Activated CD4-positive, alpha-beta T cell treated with anti-CD3 and anti-CD28 coated beads for 36 hours (primary cell): Measurements from ENCODE around the gene ANKRD34B. TPM values are rescaled to one million over a fixed set of nuclear protein-coding genes. Genes with fewer than 3 reads are reported as not detected.

ENCODE experiments used
- ATAC-seq: fragments of 200-7000 bp; cut with Tn5 transposase; one replicate; pipeline ENCODE4 v1.10.0; 2021; ENCODE audit warnings: mild to moderate bottlenecking, moderate library complexity
- CTCF ChIA-PET: fragments of 350-600 bp; sonication (Branson Sonifier 250); formaldehyde crosslinking; loops from one replicate; lab custom pipeline; 2021; ENCODE audit warnings: antibody characterized with exemption; lab: Charles Lee
- POLR2A ChIA-PET: fragments of 350-600 bp; sonication (Branson Sonifier 250); formaldehyde crosslinking; loops from one replicate; lab custom pipeline; 2021; ENCODE audit warnings: antibody characterized with exemption, inconsistent platforms; lab: Charles Lee
- DNase-seq: peaks from one replicate; pipeline ENCODE4 v3.0.0-alpha.2; 2020
- H3K27ac Mint-ChIP-seq: one replicate; pipeline ENCODE4 v1.8.0; 2021; ENCODE audit warnings: mixed read lengths
- H3K27me3 Mint-ChIP-seq: one replicate; pipeline ENCODE4 v1.8.0; 2021; ENCODE audit warnings: mixed read lengths
- H3K36me3 Mint-ChIP-seq: one replicate; pipeline ENCODE4 v1.8.0; 2021; ENCODE audit warnings: low read depth, mixed read lengths
- H3K4me1 Mint-ChIP-seq: one replicate; pipeline ENCODE4 v1.8.0; 2021; ENCODE audit warnings: mixed read lengths
- H3K4me3 Mint-ChIP-seq: one replicate; pipeline ENCODE4 v1.8.0; 2021; ENCODE audit warnings: mild to moderate bottlenecking, moderate library complexity, mixed read lengths
- H3K9me3 Mint-ChIP-seq: one replicate; pipeline ENCODE4 v1.8.0; 2021; ENCODE audit warnings: low read depth, mixed read lengths
- intact Hi-C, 2 experiments: fragments of 100-400 bp; cut with DNase I in 1 of 2; cut with micrococcal nuclease in 1 of 2; formaldehyde crosslinking; loops; one replicate each; pipeline versions ENCODE4 v1.14.2 to v1.15.1; 2022 to 2024; cut with DNase I, micrococcal nuclease
- total RNA-seq, 2 experiments: library from RNA; stranded (reverse); gene quantifications; one replicate each; pipeline ENCODE4 v1.2.3, GENCODE V29; 2021

The ANKRD34B gene
- total RNA-seq = under 1 TPM in 1 of 2 experiments, not detected in 1; 0.07 TPM

DNA sequence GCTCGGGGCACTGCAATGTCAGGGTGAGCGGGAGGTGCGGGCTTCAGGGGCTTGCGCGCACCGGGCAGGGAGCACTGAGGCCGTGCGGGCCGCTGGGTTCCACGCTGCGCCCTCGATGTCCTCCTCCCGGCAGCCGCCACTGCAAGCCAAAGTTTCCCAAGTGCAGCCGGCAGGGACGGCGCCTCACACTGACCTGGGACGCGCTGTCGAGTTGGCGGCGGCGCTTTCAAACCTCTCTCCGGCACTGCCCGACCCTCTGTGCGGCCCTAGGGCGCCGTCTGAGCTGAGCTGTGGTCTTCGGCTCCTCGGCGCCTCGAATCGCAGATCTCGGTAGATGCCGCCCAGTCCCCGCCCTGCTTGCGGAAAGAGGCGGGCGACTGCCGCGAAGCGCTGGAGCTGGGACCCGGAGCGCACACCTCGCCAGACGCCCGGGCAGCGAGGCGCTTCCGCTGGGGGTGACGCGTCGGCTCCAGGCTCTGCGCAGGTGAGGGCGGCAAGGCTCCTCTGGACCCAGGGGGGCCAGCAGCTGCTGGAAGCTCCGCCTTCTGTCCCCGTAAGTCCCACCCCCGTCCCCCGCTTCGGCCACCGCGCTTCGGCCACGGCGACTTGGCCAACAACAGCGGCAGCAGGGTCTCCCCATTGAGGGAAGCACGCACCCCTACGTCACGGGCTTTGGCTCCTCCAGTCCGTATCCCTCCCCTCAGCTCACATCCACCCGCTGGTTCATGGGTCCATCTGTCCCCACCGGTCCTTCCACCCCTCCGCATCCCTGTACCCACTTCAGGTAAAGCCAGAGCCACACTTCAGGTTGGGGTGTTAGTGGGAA is at the start of gene ANKRD34B:
Gene ANKRD34B (minus strand): TSS at position 320 of the 826 bp plus-strand sequence. CDS start 10,261 bp downstream, outside the sequence.
- ChIA-PET CTCF (no interaction called here), POLR2A (no interaction called here)
- Mint-ChIP-seq H3K36me3 (no peaks in the 10 kb centered on the region), H3K27ac (no peak within 1 kb of the TSS), H3K4me1 (peaks cover 2% of the 10 kb centered on the region), H3K27me3 (peaks cover 61% of the 10 kb centered on the region), H3K4me3 (peak within 1 kb of the TSS; percentile 34), H3K9me3 (no peaks in the 10 kb centered on the region)
- DNase-seq (peak; percentile 74), ATAC-seq (peak; percentile 94)
- intact Hi-C loops = no loop called here

DNA sequence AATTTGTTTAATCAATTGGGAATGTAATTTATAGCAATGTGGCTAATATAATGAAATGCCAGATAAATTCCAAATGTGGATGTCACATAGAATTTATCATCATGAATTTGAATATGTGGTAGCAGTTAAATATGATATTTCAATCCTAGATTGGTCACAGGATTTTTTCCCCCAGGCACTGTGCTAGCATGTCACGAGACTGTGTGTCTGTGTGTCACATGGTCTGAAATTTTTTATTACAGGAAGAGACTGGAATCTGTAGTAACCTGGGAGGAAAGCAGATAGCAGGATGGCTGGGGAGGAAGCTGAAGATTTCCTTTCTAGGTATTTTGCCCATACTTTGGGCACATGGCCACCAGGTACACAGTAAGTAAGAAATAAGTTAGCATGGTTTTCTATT is 49.0 kb upstream of the ANKRD34B start:
- no peak overlapping the region for H3K27ac Mint-ChIP-seq
- no peak overlapping the region for H3K4me3 Mint-ChIP-seq
- H3K27me3 Mint-ChIP-seq = no peaks in the 10 kb centered on the region
- no peaks in the 10 kb centered on the region for H3K9me3 Mint-ChIP-seq
- CTCF ChIA-PET = no interaction called here
- POLR2A ChIA-PET = no interaction called here
- intact Hi-C loops = no loop called here
- no peak for ATAC-seq
- no peak for DNase-seq
- H3K36me3 Mint-ChIP-seq = peaks cover 32% of the 10 kb centered on the region
- H3K4me1 Mint-ChIP-seq = no peaks in the 10 kb centered on the region

GRCh38 chr5:80618438-80618837 is 48.4 kb upstream of the ANKRD34B start:
- intact Hi-C loops = no loop called here
- ATAC-seq (no peak), DNase-seq (no peak)
- H3K9me3 Mint-ChIP-seq = no peaks in the 10 kb centered on the region
- no peak overlapping the region for H3K4me3 Mint-ChIP-seq
- ChIA-PET POLR2A (no interaction called here), CTCF (no interaction called here)
- peaks cover 31% of the 10 kb centered on the region for H3K36me3 Mint-ChIP-seq
- H3K27me3 Mint-ChIP-seq = no peaks in the 10 kb centered on the region
- H3K4me1 Mint-ChIP-seq = no peaks in the 10 kb centered on the region
- no peak overlapping the region for H3K27ac Mint-ChIP-seq

DNA sequence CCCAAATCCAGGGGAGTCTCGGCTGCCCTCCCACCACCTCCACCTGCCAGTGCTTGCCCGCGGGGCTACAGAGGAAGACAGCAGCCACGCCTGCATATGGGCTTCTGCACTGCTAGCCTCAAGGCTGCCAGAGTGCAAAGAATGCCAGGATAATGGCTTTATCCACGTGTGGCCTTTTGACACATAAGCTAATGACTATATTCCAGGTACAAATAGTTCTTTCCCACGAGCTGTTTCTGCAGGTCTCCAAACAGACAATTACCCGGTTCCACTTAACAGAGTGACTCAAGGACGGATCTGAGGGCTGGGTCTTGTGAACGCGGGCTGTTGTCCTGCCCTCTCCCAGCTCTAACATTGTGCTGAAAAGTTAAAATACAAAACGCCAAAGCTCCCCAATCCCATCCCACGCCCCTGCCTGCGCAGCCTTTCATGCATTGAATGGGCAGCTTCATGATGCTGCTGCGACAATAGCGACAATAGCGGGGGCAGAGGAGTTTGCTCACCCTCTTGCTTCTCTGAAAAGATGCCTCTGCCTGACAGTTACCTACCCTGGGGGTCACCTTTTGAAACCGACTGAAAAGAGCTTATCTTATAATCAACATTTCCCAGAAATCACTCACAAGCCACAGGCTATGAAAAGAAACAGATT is 45.3 kb upstream of the ANKRD34B start:
- no peak overlapping the region for H3K27ac Mint-ChIP-seq
- peaks cover 10% of the 10 kb centered on the region for H3K36me3 Mint-ChIP-seq
- DNase-seq = no peak
- CTCF ChIA-PET = interaction anchor here (0.8 kb wide), 1 partner anchor 622 kb away, joined by 4 read pairs; no protein-coding TSS in a partner anchor
- POLR2A ChIA-PET = no interaction called here
- no peaks in the 10 kb centered on the region for H3K4me1 Mint-ChIP-seq
- no peak overlapping the region for H3K4me3 Mint-ChIP-seq
- no peak for ATAC-seq
- intact Hi-C loops = no loop called here
- no peaks in the 10 kb centered on the region for H3K27me3 Mint-ChIP-seq
- no peaks in the 10 kb centered on the region for H3K9me3 Mint-ChIP-seq

- ATAC-seq (no peak), DNase-seq (no peak)
- Mint-ChIP-seq H3K36me3 (peaks cover 6% of the 10 kb centered on the region), H3K27me3 (no peaks in the 10 kb centered on the region), H3K4me1 (no peaks in the 10 kb centered on the region), H3K4me3 (no peak overlapping the region), H3K9me3 (peaks cover 2% of the 10 kb centered on the region), H3K27ac (no peak overlapping the region)
- ChIA-PET CTCF (no interaction called here), POLR2A (no interaction called here)
- intact Hi-C loops = no loop called here
Measured at GRCh38 chr5:80609692-80610091, 39.6 kb upstream of the ANKRD34B start.

GRCh38 chr5:80608731-80609130 is 38.7 kb upstream of the ANKRD34B start:
- intact Hi-C loops = no loop called here
- no peak for DNase-seq
- POLR2A ChIA-PET = no interaction called here
- CTCF ChIA-PET = no interaction called here
- Mint-ChIP-seq H3K27me3 (no peaks in the 10 kb centered on the region), H3K4me1 (no peaks in the 10 kb centered on the region), H3K36me3 (peaks cover 6% of the 10 kb centered on the region), H3K4me3 (no peak overlapping the region), H3K27ac (no peak overlapping the region), H3K9me3 (peaks cover 2% of the 10 kb centered on the region)
- ATAC-seq = no peak

DNA sequence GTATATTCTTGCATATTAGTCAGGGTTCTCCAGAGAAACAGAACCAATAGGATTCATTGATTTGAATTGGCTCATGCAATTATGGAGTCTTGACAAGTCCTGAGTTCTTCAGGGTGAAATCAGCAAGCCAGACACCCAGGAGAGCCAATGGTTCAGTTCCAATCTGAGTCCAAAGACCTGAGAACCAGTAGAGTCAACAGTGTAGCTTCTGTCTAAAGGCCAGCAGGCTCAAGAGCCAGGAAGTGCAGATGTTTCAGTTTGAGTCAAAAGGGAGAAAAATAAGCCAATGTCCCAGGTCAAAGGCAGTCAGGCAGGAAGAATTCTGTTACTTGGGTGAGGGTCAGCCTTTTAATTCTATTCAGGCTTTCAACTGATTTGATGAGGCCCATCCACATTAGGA is 37.8 kb upstream of the ANKRD34B start:
- DNase-seq (no peak), ATAC-seq (no peak)
- intact Hi-C loops = no loop called here
- Mint-ChIP-seq H3K9me3 (peaks cover 2% of the 10 kb centered on the region), H3K4me1 (no peaks in the 10 kb centered on the region), H3K36me3 (peaks cover 6% of the 10 kb centered on the region), H3K4me3 (no peak overlapping the region), H3K27me3 (no peaks in the 10 kb centered on the region), H3K27ac (no peak overlapping the region)
- POLR2A ChIA-PET = no interaction called here
- CTCF ChIA-PET = no interaction called here

DNA sequence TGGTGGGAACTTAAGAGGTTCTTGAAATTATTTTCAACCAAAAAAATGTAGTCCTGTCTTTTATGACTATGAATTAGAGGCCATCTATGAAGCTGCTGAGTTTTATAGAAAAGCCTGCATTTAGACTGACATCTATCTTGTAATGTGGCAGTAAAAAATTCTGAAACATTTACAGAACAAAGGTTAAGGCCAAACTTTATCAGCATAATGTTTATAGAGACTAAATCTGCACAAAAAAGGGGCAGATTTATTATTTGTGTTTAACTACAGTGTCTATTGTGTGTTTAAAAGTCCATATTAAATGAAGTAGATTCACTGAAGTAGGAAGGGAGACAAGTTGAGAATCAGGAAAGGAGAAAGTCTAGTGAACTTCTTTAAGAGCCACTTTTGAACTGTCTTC is 37.3 kb upstream of the ANKRD34B start:
- ChIA-PET POLR2A (no interaction called here), CTCF (no interaction called here)
- Mint-ChIP-seq H3K27me3 (no peaks in the 10 kb centered on the region), H3K36me3 (peaks cover 6% of the 10 kb centered on the region), H3K4me3 (no peak overlapping the region), H3K27ac (no peak overlapping the region), H3K9me3 (peaks cover 2% of the 10 kb centered on the region), H3K4me1 (no peaks in the 10 kb centered on the region)
- DNase-seq (no peak), ATAC-seq (no peak)
- intact Hi-C loops = no loop called here

GRCh38 chr5:80600943-80601693 is 31.0 kb upstream of the ANKRD34B start:
- no peak overlapping the region for H3K4me3 Mint-ChIP-seq
- CTCF ChIA-PET = interaction anchor here (1.3 kb wide), 1 partner anchor 71 kb away, joined by 3 read pairs; no protein-coding TSS in a partner anchor
- ATAC-seq (peak; percentile 74), DNase-seq (peak; percentile 12)
- H3K36me3 Mint-ChIP-seq = no peaks in the 10 kb centered on the region
- intact Hi-C loops = no loop called here
- no peaks in the 10 kb centered on the region for H3K4me1 Mint-ChIP-seq
- H3K27me3 Mint-ChIP-seq = no peaks in the 10 kb centered on the region
- no peak overlapping the region for H3K27ac Mint-ChIP-seq
- H3K9me3 Mint-ChIP-seq = no peaks in the 10 kb centered on the region
- POLR2A ChIA-PET = no interaction called here

- H3K9me3 Mint-ChIP-seq = no peaks in the 10 kb centered on the region
- intact Hi-C loops = no loop called here
- DNase-seq (no peak), ATAC-seq (no peak)
- no peaks in the 10 kb centered on the region for H3K27me3 Mint-ChIP-seq
- no peaks in the 10 kb centered on the region for H3K36me3 Mint-ChIP-seq
- POLR2A ChIA-PET = no interaction called here
- no peak overlapping the region for H3K27ac Mint-ChIP-seq
- no peaks in the 10 kb centered on the region for H3K4me1 Mint-ChIP-seq
- CTCF ChIA-PET = no interaction called here
- H3K4me3 Mint-ChIP-seq = no peak overlapping the region
Measured at GRCh38 chr5:80597500-80597899, 27.4 kb upstream of the ANKRD34B start.

GRCh38 chr5:80594810-80595209 is 24.7 kb upstream of the ANKRD34B start:
- CTCF ChIA-PET = no interaction called here
- Mint-ChIP-seq H3K27ac (no peak overlapping the region), H3K4me1 (no peaks in the 10 kb centered on the region), H3K27me3 (no peaks in the 10 kb centered on the region), H3K36me3 (no peaks in the 10 kb centered on the region), H3K4me3 (no peak overlapping the region), H3K9me3 (no peaks in the 10 kb centered on the region)
- POLR2A ChIA-PET = no interaction called here
- DNase-seq (no peak), ATAC-seq (no peak)
- intact Hi-C loops = no loop called here
